ENCODE results near the gene CATSPERZ. TPM values are rescaled to one million over a fixed set of nuclear protein-coding genes. Genes with fewer than 3 reads are reported as not detected.

Gene CATSPERZ
- total RNA-seq, 1 donor: not detected

- H3K36me3 ChIP-seq (ENCODE audit: insufficient read depth, low read length): no peaks in the 10 kb centered on the region
- H3K4me1 ChIP-seq (ENCODE audit: insufficient read depth, low read length): peaks cover 7% of the 10 kb centered on the region
- H4K20me1 ChIP-seq (ENCODE audit: insufficient read depth, low read length): peaks cover 2% of the 10 kb centered on the region
- H3K9me3 ChIP-seq (ENCODE audit: low read depth, low read length): no peaks in the 10 kb centered on the region
- H2AFZ ChIP-seq (ENCODE audit: low read length): no peak overlapping the region
- H3K4me3 ChIP-seq (ENCODE audit: insufficient read depth, low read length): no peak overlapping the region
- TF ChIP-seq CTCF (IDR thresholded peaks at IDR 0.05; ENCODE audit: extremely low read depth, low read depth, low read length): no peak
- H3K79me2 ChIP-seq (ENCODE audit: insufficient read depth, low read length): peaks cover 6% of the 10 kb centered on the region
- DNase-seq (ENCODE audit: insufficient read length, low spot score, missing footprints): peak; percentile 81
- peaks cover 56% of the 10 kb centered on the region for H3K27me3 ChIP-seq (ENCODE audit: insufficient read depth, low read length)
- H3K4me2 ChIP-seq (ENCODE audit: insufficient read depth, low read length): no peak overlapping the region
- H3K27ac ChIP-seq (ENCODE audit: low read depth, low read length): no peak overlapping the region
Observed at GRCh38 chr11:64290352-64291261, 9.6 kb upstream of the CATSPERZ start.

GRCh38 chr11:64291262-64291751, 8.9 kb upstream of the CATSPERZ start, which contains the start of gene KCNK4:
TSS of gene KCNK4 (plus strand) at chr11:64291302. CDS start at chr11:64293019, 1,717 bp downstream.
- peak; percentile 64 for DNase-seq (ENCODE audit: insufficient read length, low spot score, missing footprints)
- no peak within 1 kb of the TSS for H3K4me2 ChIP-seq (ENCODE audit: insufficient read depth, low read length)
- TF ChIP-seq CTCF (IDR thresholded peaks at IDR 0.05; ENCODE audit: extremely low read depth, low read depth, low read length): no peak
- peaks cover 2% of the 10 kb centered on the region for H4K20me1 ChIP-seq (ENCODE audit: insufficient read depth, low read length)
- H3K27ac ChIP-seq (ENCODE audit: low read depth, low read length): no peak within 1 kb of the TSS
- no peaks in the 10 kb centered on the region for H3K9me3 ChIP-seq (ENCODE audit: low read depth, low read length)
- peaks cover 2% of the 10 kb centered on the region for H3K4me1 ChIP-seq (ENCODE audit: insufficient read depth, low read length)
- no peak within 1 kb of the TSS for H2AFZ ChIP-seq (ENCODE audit: low read length)
- peaks cover 2% of the 10 kb centered on the region for H3K79me2 ChIP-seq (ENCODE audit: insufficient read depth, low read length)
- peaks cover 63% of the 10 kb centered on the region for H3K27me3 ChIP-seq (ENCODE audit: insufficient read depth, low read length)
- no peaks in the 10 kb centered on the region for H3K36me3 ChIP-seq (ENCODE audit: insufficient read depth, low read length)
- peak within 1 kb of the TSS; percentile 47 for H3K4me3 ChIP-seq (ENCODE audit: insufficient read depth, low read length)

- Histone ChIP-seq H3K4me2 (ENCODE audit: insufficient read depth, low read length) (no peak overlapping the region), H3K4me3 (ENCODE audit: insufficient read depth, low read length) (peak overlapping the region; percentile 47), H3K27me3 (ENCODE audit: insufficient read depth, low read length) (peaks cover 69% of the 10 kb centered on the region), H3K9me3 (ENCODE audit: low read depth, low read length) (no peaks in the 10 kb centered on the region), H3K79me2 (ENCODE audit: insufficient read depth, low read length) (no peaks in the 10 kb centered on the region), H2AFZ (ENCODE audit: low read length) (no peak overlapping the region), H3K36me3 (ENCODE audit: insufficient read depth, low read length) (no peaks in the 10 kb centered on the region), H3K4me1 (ENCODE audit: insufficient read depth, low read length) (no peaks in the 10 kb centered on the region), H3K27ac (ENCODE audit: low read depth, low read length) (no peak overlapping the region), H4K20me1 (ENCODE audit: insufficient read depth, low read length) (peaks cover 2% of the 10 kb centered on the region)
- TF ChIP-seq CTCF (IDR thresholded peaks at IDR 0.05; ENCODE audit: extremely low read depth, low read depth, low read length): no peak
- peak; percentile 82 for DNase-seq (ENCODE audit: insufficient read length, low spot score, missing footprints)
Observed at GRCh38 chr11:64291752-64292459, 8.3 kb upstream of the CATSPERZ start.

Measured in osteoblast (primary cell).